Measurements from ENCODE around the gene WDR41. TPM values are rescaled to one million over a fixed set of nuclear protein-coding genes. Genes with fewer than 3 reads are reported as not detected.

Gene WDR41
- total RNA-seq, 4 donors from 2014 or later, result 17.4 to 58.6 (median 38.9) TPM

GRCh38 chr5:77420940-77421339, 71.2 kb downstream of the WDR41 start:
- Histone ChIP-seq H3K27me3 (no peaks in the 10 kb centered on the region), H3K9me3 (no peaks in the 10 kb centered on the region), H3K27ac (no peak overlapping the region), H3K4me1 (peaks cover 0 to 3% (median 0%) of the 10 kb centered on the region in 3 donors), H3K4me3 (no peak overlapping the region), H3K36me3 (peaks cover 0 to 9% (median 0%) of the 10 kb centered on the region in 3 donors)
- WGBS, 2 donors, result 55 to 71% methylated on average over 3 of the region's 3 CpGs
- intact Hi-C loops (cut with DNase I), result no loop called here
- DNase-seq, result no peak
- TF ChIP-seq CTCF (IDR thresholded peaks at IDR 0.05) (no peak), POLR2A (IDR thresholded peaks at IDR 0.05) (no peak)

GRCh38 chr5:77419644-77420582, 72.2 kb downstream of the WDR41 start:
- no peak overlapping the region for H3K27ac ChIP-seq
- no peaks in the 10 kb centered on the region for H3K27me3 ChIP-seq
- H3K4me1 ChIP-seq, result no peaks in the 10 kb centered on the region
- 78 to 83% methylated on average over 8 of the region's 8 CpGs for WGBS, 2 donors
- H3K36me3 ChIP-seq, result no peaks in the 10 kb centered on the region
- H3K9me3 ChIP-seq, result no peaks in the 10 kb centered on the region
- no peak overlapping the region for H3K4me3 ChIP-seq
- intact Hi-C loops (cut with DNase I), result no loop called here
- no peak for DNase-seq
- no peak for TF ChIP-seq POLR2A (IDR thresholded peaks at IDR 0.05)
- no peak for TF ChIP-seq CTCF (IDR thresholded peaks at IDR 0.05)

GRCh38 chr5:77418601-77419581, 73.2 kb downstream of the WDR41 start:
- no peak overlapping the region for H3K4me3 ChIP-seq
- no peaks in the 10 kb centered on the region for H3K36me3 ChIP-seq
- H3K9me3 ChIP-seq, result no peaks in the 10 kb centered on the region
- no peaks in the 10 kb centered on the region for H3K4me1 ChIP-seq
- WGBS, 2 donors, result 65 to 67% methylated on average over 13 of the region's 13 CpGs
- no peak overlapping the region for H3K27ac ChIP-seq
- TF ChIP-seq POLR2A (IDR thresholded peaks at IDR 0.05), result no peak
- no peak for TF ChIP-seq CTCF (IDR thresholded peaks at IDR 0.05)
- DNase-seq, result no peak
- no peaks in the 10 kb centered on the region for H3K27me3 ChIP-seq
- intact Hi-C loops (cut with DNase I), result no loop called here

- intact Hi-C loops (cut with DNase I), result no loop called here
- Histone ChIP-seq H3K4me3 (no peak overlapping the region), H3K9me3 (no peaks in the 10 kb centered on the region), H3K4me1 (no peaks in the 10 kb centered on the region), H3K27me3 (no peaks in the 10 kb centered on the region), H3K36me3 (no peaks in the 10 kb centered on the region), H3K27ac (no peak overlapping the region)
- TF ChIP-seq CTCF (IDR thresholded peaks at IDR 0.05) (no peak), POLR2A (IDR thresholded peaks at IDR 0.05) (no peak)
- 65 to 90% methylated on average over 2 to 4 of the region's 5 CpGs for WGBS, 2 donors
- no peak for DNase-seq
Measured at GRCh38 chr5:77418162-77418561, 74.0 kb downstream of the WDR41 start.

Data from esophagus squamous epithelium (tissue), 5 donors.